A172 (cell line): ENCODE data around the gene BBS12. TPM values are rescaled to one million over a fixed set of nuclear protein-coding genes. Genes with fewer than 3 reads are reported as not detected.
A peak's percentile ranks its signal among the peaks of the same experiment; 100 is the strongest.

ENCODE experiments used
- DNase-seq: peaks from one replicate; pipeline ENCODE4 v3.0.0-alpha.2; 2015; ENCODE audit warnings: low spot score
- total RNA-seq: library from RNA; depleted of rRNA; stranded (reverse); fragments of >200 nt; shearing (Covaris generic); gene quantifications from 2 replicates; pipeline ENCODE4 v1.2.3, GENCODE V29; 2014; rRNA removed

Gene BBS12
- 3.3 and 5.2 TPM in 2 replicates for total RNA-seq

DNA sequence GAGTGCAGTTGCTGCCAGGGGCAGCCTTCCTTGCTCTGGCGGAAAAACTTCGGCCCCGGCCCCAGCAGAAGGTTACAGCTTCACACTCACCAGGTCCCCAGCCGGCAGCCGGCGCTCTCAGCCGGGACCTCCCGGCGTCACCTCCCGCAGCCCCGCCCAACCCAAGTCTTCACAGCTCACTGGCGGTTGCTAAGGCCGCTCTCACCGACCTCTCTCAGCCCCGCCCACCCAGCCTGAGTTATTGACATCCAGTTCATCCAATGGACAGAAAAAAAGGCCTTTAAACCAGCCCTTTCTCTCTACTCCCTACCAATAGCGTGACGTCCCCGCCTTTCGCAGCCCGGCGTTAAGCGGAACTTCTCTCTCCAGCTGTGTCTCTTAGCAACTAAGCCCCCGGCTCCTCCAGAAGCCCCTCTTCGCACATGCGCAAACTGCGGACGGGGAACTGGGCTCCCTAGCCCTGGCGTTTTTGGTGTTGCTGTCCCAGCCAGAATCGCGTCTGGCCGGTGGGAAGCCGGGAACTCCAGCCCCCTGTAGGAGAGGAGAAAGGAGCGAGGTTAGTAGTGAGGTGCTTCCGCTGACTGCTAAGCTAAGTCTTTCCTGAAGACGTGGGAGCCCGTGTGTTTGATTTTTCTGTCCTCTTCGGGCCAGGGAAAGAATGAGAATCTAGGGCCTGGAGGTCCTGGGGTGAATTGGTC, at the start of gene BBS12:
BBS12 (plus strand) TSS at position 376 of the 698 bp plus-strand sequence. CDS start 9,189 bp downstream, outside the sequence.
- peak; percentile 98 for DNase-seq

DNA sequence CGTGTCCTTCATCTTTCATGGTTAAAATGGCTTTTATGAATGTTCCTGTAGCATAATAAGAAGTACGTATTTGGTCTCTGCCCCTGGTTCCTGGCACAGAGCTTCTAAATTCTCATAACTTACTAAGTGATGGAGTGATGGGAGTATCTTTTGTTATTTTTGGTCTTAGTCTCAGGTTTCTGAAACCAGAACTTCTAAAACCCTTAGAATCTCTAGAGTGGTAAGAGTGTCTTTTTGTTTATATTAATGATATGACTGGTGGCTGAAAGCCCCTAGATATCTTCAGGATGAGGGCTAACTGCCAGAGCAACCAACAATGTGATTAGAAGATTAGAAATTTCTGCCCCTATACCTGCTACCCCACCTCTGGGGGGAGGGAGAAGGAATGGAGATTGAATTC, 45.8 kb upstream of the BBS12 start:
- DNase-seq, result no peak

GRCh38 chr4:122687531-122688061, 44.9 kb upstream of the BBS12 start:
- DNase-seq, result no peak

- DNase-seq, result no peak
Measured at GRCh38 chr4:122688529-122689140, 43.9 kb upstream of the BBS12 start.

DNA sequence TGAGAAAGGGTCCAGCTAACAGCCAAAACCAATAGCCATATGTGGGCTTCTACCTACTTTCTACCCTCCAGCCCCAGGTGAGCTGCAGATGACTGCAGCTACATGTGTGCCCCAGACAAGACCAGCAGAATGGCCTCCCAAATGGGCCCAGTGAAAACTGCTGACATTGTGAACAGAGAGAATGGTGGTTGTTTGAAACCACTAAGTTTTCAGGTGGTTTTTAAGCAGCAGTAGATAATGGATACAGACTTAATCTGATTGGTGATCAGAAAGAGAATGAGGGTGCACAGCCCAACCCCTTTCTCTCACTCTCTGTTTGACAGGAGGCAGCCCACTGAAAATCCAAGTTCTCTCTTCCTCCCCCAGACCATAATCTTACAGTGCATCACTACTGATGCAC, 42.5 kb upstream of the BBS12 start:
- DNase-seq, result no peak

- no peak for DNase-seq
Measured at GRCh38 chr4:122691988-122692387, 40.5 kb upstream of the BBS12 start.

DNA sequence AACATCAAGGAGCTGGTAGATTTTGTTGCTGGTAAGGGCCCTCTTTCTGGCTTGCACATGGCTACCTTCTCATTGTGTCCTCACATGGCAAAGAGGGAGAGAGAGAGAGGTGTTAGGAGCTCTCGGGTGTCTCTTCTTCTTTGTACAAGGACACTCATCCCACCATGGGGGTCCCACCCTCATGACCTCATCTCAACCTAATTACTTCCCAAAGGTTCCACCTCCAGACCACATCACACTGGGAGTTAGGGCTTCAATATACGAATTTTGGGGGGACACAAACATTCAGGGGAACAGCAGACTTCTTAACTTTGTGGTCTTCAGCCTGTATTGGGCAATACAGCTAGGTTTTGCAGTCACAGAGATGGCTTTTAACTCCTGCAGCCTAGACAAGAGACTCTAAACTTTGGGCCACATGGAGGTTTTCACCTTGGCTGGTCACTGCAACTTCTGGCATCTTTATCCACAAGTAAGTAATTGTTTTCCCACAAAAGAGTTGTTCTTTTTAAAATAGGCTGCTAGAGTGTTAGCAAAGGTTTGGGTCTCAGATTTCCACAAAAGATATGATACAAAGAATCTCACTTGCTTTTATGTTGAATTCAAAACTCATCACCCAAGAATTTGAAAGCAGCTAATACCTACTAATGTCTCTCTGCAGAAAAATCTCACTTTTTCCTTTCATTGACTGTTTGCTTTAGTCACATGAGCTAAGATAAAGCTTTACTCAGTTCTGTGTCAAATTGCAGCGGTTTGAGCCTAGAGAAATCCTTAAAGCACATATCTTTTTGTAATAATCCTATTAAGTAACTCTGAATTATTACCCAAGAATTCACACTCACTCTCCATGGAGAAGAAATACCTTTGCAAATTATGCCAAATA, 39.6 kb upstream of the BBS12 start:
- no peak for DNase-seq

DNA sequence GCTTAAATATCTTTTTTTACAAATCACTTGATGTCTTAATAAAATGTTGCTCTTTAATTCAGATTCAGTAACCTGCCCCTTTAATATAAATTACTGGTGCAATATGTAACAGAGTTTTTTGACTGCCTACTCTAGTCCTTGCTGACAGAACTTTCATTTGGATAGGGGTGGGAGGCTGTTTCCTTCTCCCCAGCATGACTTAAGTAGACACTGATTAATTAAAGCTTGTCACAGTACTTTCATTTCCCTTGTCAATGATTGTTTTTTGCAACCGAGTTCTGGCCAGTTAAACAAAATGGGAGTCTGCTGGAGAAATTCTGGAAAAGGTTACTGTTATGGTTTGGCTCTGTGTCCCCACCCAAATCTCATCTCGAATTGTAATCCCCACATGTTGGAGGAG, 37.3 kb upstream of the BBS12 start:
- DNase-seq, result no peak

GRCh38 chr4:122700178-122700725, 32.3 kb upstream of the BBS12 start:
- DNase-seq, result peak; percentile 76

GRCh38 chr4:122701061-122701460, 31.4 kb upstream of the BBS12 start:
- no peak for DNase-seq

GRCh38 chr4:122701965-122702364, 30.5 kb upstream of the BBS12 start:
- DNase-seq, result no peak

- no peak for DNase-seq
Measured at GRCh38 chr4:122702939-122703338, 29.6 kb upstream of the BBS12 start.

GRCh38 chr4:122703868-122704267, 28.6 kb upstream of the BBS12 start:
- peak; percentile 14 for DNase-seq

GRCh38 chr4:122705009-122705408, 27.5 kb upstream of the BBS12 start:
- DNase-seq, result no peak

- no peak for DNase-seq
Measured at GRCh38 chr4:122705547-122706117, 26.9 kb upstream of the BBS12 start.

- no peak for DNase-seq
Measured at GRCh38 chr4:122706511-122706910, 26.0 kb upstream of the BBS12 start.

DNA sequence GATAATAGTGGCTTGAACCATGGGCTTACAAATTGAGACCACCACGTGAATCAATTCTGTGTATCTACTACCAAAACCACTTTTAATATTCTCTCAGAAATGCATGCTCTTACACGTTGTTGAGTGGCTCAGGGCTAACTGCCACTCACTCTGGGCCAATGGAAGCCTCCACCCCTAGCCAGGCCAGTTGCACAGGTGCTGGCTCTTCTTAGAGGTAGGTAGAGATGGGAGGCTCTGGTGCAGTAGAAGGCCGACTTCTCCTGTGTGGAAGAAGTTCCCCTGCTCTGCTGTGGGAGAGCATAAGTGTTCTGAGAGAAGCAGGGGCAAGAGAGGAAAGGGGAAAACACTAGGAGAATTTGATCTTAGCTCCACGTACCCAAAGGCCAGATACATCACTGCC, 25.0 kb upstream of the BBS12 start:
- DNase-seq, result no peak

- no peak for DNase-seq
Measured at GRCh38 chr4:122709236-122709635, 23.3 kb upstream of the BBS12 start.

- DNase-seq, result no peak
Measured at GRCh38 chr4:122710434-122711308, 21.8 kb upstream of the BBS12 start.

- no peak for DNase-seq
Measured at GRCh38 chr4:122711919-122712318, 20.6 kb upstream of the BBS12 start.

- DNase-seq, result no peak
Measured at GRCh38 chr4:122712782-122713181, 19.7 kb upstream of the BBS12 start.
